Measurements from ENCODE around the gene GRM8. TPM values are rescaled to one million over a fixed set of nuclear protein-coding genes. Genes with fewer than 3 reads are reported as not detected.

GRM8 gene
- polyA plus RNA-seq, 1 donor from 2014 or later, result 1.5 TPM

DNA sequence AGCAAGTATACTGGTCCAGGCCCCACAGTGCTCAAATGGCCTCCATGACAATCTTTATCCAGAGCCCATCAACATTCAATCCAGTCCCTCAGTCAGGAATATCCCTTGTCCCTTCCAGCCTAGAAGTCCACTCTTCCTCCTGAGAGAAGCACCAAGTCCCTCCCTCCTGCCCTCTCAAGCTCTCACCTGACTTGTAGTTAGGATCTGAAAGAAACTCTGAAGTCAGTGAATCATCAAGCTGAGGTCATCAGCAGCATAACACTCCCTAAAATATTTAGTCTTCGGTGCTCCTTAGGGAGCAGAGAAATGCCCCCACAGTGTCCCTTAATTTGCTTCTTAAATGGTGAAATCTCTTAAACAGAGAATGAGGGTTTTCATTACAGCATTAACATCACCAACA, 31.0 kb downstream of the GRM8 start:
- no peak for TF ChIP-seq RAD21 (conservative IDR thresholded peaks at IDR 0.05)
- TF ChIP-seq, protein P1, sequence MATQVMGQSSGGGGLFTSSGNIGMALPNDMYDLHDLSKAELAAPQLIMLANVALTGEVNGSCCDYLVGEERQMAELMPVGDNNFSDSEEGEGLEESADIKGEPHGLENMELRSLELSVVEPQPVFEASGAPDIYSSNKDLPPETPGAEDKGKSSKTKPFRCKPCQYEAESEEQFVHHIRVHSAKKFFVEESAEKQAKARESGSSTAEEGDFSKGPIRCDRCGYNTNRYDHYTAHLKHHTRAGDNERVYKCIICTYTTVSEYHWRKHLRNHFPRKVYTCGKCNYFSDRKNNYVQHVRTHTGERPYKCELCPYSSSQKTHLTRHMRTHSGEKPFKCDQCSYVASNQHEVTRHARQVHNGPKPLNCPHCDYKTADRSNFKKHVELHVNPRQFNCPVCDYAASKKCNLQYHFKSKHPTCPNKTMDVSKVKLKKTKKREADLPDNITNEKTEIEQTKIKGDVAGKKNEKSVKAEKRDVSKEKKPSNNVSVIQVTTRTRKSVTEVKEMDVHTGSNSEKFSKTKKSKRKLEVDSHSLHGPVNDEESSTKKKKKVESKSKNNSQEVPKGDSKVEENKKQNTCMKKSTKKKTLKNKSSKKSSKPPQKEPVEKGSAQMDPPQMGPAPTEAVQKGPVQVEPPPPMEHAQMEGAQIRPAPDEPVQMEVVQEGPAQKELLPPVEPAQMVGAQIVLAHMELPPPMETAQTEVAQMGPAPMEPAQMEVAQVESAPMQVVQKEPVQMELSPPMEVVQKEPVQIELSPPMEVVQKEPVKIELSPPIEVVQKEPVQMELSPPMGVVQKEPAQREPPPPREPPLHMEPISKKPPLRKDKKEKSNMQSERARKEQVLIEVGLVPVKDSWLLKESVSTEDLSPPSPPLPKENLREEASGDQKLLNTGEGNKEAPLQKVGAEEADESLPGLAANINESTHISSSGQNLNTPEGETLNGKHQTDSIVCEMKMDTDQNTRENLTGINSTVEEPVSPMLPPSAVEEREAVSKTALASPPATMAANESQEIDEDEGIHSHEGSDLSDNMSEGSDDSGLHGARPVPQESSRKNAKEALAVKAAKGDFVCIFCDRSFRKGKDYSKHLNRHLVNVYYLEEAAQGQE (IDR thresholded peaks at IDR 0.05; ENCODE audit: borderline replicate concordance), result no peak
- TF ChIP-seq, protein P2, sequence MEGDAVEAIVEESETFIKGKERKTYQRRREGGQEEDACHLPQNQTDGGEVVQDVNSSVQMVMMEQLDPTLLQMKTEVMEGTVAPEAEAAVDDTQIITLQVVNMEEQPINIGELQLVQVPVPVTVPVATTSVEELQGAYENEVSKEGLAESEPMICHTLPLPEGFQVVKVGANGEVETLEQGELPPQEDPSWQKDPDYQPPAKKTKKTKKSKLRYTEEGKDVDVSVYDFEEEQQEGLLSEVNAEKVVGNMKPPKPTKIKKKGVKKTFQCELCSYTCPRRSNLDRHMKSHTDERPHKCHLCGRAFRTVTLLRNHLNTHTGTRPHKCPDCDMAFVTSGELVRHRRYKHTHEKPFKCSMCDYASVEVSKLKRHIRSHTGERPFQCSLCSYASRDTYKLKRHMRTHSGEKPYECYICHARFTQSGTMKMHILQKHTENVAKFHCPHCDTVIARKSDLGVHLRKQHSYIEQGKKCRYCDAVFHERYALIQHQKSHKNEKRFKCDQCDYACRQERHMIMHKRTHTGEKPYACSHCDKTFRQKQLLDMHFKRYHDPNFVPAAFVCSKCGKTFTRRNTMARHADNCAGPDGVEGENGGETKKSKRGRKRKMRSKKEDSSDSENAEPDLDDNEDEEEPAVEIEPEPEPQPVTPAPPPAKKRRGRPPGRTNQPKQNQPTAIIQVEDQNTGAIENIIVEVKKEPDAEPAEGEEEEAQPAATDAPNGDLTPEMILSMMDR (IDR thresholded peaks at IDR 0.05; ENCODE audit: poor library complexity, severe bottlenecking), result no peak
- TF ChIP-seq TAF1 (IDR thresholded peaks at IDR 0.05; ENCODE audit: low read depth), result no peak
- no peak for TF ChIP-seq SMC3 (conservative IDR thresholded peaks at IDR 0.05; ENCODE audit: poor library complexity)
- TF ChIP-seq MXI1 (conservative IDR thresholded peaks at IDR 0.05; ENCODE audit: poor library complexity, severe bottlenecking), result no peak
- no peak for TF ChIP-seq POLR2AphosphoS5 (IDR thresholded peaks at IDR 0.05)
- no peak for TF ChIP-seq EZH2 (IDR thresholded peaks at IDR 0.05; ENCODE audit: borderline replicate concordance, insufficient read depth, low read length, poor library complexity, severe bottlenecking)
- TF ChIP-seq EP300 (conservative IDR thresholded peaks at IDR 0.05; ENCODE audit: poor library complexity, severe bottlenecking), result no peak
- no peak overlapping the region for H3K4me3 ChIP-seq (ENCODE audit: low read length)
- H2AFZ ChIP-seq (ENCODE audit: low read depth, low read length), result no peak overlapping the region
- no peaks in the 10 kb centered on the region for H3F3A ChIP-seq (ENCODE audit: insufficient read depth, low read length, poor library complexity, severe bottlenecking)
- no peak overlapping the region for H3K9ac ChIP-seq (ENCODE audit: low read length)
- H3K36me3 ChIP-seq (ENCODE audit: insufficient read depth, low read length), result no peaks in the 10 kb centered on the region
- H3K79me2 ChIP-seq (replicated peaks; ENCODE audit: insufficient read depth, low read length), result no peaks in the 10 kb centered on the region
- no peak overlapping the region for H3K27ac ChIP-seq (ENCODE audit: low read length)
- H4K20me1 ChIP-seq (ENCODE audit: insufficient read depth), result no peaks in the 10 kb centered on the region
- no peak overlapping the region for H3K4me2 ChIP-seq (ENCODE audit: low read length)
- H3K27me3 ChIP-seq (ENCODE audit: insufficient read depth, low read depth, low read length), result no peaks in the 10 kb centered on the region
- H3K9me2 ChIP-seq (ENCODE audit: insufficient read depth, low read length), result no peaks in the 10 kb centered on the region
- no peaks in the 10 kb centered on the region for H3K9me3 ChIP-seq (ENCODE audit: low read length)

DNA sequence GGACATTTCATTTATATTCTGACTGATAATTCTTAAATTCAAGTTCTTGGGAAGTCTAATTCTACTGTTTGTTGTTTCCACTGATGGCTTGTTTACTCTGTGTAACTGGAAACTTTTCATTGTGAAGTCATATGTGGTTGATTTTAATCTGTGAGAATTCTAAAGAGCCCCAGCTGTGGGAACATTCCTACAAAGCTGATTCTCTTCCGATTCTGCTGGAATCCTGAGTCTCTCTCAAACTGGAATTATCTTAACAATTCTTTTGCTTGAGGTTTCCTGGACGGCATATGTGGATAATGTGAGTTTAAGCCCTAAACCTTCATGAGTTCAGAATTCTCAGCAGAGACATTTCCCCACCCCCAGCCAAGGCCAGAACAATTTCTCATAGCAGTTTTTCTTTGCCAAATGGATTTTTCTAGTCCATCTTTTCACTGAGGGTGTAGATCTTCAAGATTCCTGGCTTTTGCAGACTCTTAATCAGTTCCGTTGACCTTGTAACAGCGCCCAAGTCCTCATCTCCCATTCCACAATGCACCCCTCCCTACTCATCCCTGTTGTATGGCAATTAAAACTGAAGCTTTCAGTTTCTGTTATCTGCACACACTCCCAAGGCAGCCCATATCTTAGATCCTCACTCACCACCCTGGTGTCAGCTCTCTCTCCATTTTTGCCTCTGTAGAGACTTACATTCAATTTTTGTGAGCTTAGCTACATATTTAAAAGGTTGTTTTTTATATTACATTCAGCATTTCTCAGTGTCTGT, 37.6 kb downstream of the GRM8 start:
- Histone ChIP-seq H3K9ac (ENCODE audit: low read length) (no peak overlapping the region), H3K36me3 (ENCODE audit: insufficient read depth, low read length) (no peaks in the 10 kb centered on the region), H4K20me1 (ENCODE audit: insufficient read depth) (no peaks in the 10 kb centered on the region), H3F3A (ENCODE audit: insufficient read depth, low read length, poor library complexity, severe bottlenecking) (no peaks in the 10 kb centered on the region), H2AFZ (ENCODE audit: low read depth, low read length) (no peak overlapping the region), H3K9me2 (ENCODE audit: insufficient read depth, low read length) (no peaks in the 10 kb centered on the region), H3K9me3 (ENCODE audit: low read length) (no peaks in the 10 kb centered on the region), H3K27ac (ENCODE audit: low read length) (no peak overlapping the region), H3K27me3 (ENCODE audit: insufficient read depth, low read depth, low read length) (no peaks in the 10 kb centered on the region), H3K4me2 (ENCODE audit: low read length) (no peak overlapping the region), H3K79me2 (replicated peaks; ENCODE audit: insufficient read depth, low read length) (no peaks in the 10 kb centered on the region), H3K4me3 (ENCODE audit: low read length) (no peak overlapping the region)
- TF ChIP-seq MXI1 (conservative IDR thresholded peaks at IDR 0.05; ENCODE audit: poor library complexity, severe bottlenecking) (no peak), EP300 (conservative IDR thresholded peaks at IDR 0.05; ENCODE audit: poor library complexity, severe bottlenecking) (no peak), POLR2AphosphoS5 (IDR thresholded peaks at IDR 0.05) (no peak), RAD21 (conservative IDR thresholded peaks at IDR 0.05) (no peak), TAF1 (IDR thresholded peaks at IDR 0.05; ENCODE audit: low read depth) (no peak), EZH2 (IDR thresholded peaks at IDR 0.05; ENCODE audit: borderline replicate concordance, insufficient read depth, low read length, poor library complexity, severe bottlenecking) (no peak), SMC3 (conservative IDR thresholded peaks at IDR 0.05; ENCODE audit: poor library complexity) (no peak)
- TF ChIP-seq, protein P1 (IDR thresholded peaks at IDR 0.05; ENCODE audit: borderline replicate concordance), result no peak
- TF ChIP-seq, protein P2 (IDR thresholded peaks at IDR 0.05; ENCODE audit: poor library complexity, severe bottlenecking), result no peak

Measured in neural cell (in vitro differentiated cells).